Measurements from ENCODE around the gene RERE.
"Not testable (repeated sequence)": the region's sequence is repeated elsewhere in the genome, so short reads cannot be mapped to it uniquely, and the experiment has no call there.

The RERE gene

DNA sequence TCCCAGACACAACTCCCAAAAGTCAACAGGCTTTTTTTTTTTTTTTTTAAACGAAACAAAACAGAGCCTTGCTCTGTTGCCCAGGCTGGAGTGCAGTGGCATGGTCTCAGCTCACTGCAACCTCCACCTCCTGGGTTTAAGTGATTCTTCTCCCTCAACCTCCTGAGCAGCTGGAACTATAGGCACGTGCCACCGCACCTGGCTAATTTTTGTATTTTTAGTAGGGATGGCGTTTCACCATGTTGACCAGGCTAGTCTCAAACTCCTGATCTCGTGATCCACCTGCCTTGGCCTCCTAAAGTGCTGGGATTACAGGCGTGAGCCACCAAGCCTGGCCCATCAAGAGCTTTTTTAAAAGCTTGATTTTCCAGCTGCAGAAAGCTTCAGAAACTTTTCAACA is 437.1 kb downstream of the RERE start:
- not testable (repeated sequence) for DNase-seq (ENCODE audit: low spot score)

DNA sequence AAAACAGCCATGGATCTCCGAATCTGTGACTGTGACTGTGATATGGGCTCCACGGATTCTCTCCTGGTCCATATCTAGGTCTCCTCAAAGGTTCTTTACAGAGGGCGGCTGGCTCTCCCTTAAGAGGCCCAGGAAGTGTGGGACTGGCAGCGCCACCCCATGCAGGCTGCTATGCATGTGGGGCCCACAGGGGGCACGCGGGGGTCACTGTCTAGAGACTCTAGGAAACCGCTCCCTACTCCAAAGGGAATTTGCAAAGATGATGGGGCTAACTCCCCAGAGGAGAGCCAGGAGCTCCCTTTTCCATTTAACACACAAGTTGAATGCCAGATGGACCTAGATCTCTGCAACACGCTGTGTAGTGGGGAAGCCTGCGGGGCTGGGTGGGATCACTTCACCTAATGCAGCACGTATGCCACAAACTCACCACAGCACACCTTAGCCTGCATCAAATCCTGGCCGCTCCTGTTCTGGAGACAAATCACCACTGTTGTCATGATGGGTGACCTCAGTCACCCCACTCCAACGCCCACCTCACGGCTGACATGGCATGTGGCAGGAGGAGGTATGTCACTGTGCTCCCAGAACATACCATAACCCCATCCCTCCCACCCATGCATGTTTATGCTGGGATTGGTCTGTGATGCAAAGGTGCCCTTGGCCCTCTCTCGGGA is 437.8 kb downstream of the RERE start:
- DNase-seq (ENCODE audit: low spot score) = no peak

DNA sequence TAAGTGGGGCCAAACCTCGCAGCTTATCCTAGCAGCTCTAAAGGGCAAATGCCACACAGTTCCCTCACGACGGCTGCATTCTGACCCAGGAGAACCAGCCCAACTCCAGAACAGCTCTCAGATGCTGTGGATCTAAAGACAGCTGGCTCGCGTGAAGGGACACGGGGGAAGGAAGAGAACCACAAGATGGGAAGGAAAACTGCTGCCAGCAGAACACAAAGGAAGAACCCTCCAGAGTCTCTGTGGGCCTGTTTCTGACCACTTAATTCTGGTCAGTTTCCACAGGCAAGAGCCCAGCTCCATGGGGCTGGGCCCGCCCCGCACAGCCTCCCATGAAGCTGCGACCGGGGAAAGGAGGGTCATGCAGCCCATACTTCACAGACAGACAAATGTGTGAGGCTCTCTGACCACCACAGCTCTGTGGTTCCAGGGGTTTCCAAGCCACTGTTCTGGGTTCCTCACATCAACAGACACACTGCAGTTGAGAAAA is 438.4 kb downstream of the RERE start:
- DNase-seq (ENCODE audit: low spot score) = no peak

DNA sequence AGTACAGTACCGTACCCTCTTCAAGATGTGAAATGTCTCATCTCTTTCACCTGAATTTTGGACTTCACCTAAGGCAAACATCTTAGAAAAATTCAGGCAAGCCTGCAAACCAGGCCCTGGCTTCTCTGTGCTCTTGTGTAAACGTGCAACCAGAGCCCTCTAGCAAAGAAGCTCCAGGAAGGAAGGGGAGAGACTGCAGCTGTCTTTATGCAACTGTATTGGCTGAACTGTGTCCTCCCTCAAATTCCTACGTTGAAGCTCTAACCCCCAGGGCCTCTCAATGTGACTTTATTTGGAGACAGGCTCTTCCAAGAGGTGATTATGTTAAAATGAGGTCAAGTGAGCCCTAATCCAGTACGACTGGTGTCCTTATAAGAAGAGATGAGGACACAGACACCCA is 439.3 kb downstream of the RERE start:
- DNase-seq (ENCODE audit: low spot score) = no peak

- DNase-seq (ENCODE audit: low spot score) = no peak
Observed at GRCh38 chr1:8377271-8377981, 440.0 kb downstream of the RERE start.

DNA sequence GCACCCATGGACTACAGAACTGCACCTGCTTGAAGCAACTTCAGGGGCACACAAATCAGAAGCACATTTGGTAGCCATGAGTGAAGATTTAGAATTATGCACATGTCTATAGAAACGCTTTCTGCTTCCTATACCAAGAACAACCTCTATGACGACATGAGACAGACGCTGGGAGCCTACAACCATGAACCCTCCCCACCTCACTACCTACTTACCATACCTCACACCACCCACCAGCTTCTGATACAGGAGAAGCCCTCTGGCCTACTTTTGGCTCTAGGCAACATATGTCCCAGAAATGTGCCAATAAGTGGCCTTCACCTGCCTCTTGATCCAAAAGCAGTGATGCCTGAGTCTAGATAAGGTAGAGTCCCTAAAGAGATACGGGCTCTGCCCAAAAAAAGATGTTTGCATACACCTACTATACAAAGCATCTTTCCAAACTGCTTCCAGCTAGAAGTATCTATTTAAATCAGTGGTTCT is 441.0 kb downstream of the RERE start:
- DNase-seq (ENCODE audit: low spot score) = no peak

DNA sequence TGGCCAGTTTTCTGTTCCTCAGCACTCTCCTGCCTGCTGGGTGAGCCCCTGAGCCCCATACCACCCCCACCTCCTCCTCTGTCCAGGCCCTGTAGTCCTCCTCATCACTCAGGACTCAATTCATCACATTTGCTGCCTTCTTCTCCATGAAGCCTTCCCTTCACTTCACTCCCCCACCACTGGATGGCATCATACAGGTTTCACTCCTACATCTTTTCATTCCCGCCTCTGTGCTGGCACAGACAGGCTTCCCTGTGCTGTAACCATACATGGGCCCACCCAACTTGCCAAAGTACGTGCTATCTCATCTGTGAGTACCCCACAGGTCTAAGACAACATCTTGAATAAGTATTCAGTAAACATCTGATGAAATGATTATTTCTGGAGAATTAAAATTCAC is 442.6 kb downstream of the RERE start:
- DNase-seq (ENCODE audit: low spot score) = no peak

DNA sequence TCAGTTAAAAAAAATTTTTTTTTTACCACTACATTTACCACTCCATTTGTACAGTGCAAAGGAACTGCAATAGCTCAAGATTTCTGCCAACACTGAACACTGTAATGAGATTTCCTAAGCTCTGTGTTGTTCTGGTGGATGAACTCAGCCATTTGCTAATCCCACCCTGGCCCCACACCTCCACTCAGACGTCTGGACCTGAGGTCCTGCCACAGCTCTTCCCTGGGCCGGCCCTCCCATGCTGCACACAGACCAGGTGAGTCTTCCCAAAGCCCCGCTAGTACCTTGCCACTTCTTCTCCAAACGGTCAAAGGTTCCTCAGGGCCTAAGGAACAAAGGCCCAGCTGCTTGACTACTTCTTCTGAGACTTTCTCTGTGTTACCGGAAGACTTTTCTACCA is 443.1 kb downstream of the RERE start:
- no peak for DNase-seq (ENCODE audit: low spot score)

GRCh38 chr1:8373581-8374241 is 443.7 kb downstream of the RERE start:
- peak; percentile 69 for DNase-seq (ENCODE audit: low spot score)

DNA sequence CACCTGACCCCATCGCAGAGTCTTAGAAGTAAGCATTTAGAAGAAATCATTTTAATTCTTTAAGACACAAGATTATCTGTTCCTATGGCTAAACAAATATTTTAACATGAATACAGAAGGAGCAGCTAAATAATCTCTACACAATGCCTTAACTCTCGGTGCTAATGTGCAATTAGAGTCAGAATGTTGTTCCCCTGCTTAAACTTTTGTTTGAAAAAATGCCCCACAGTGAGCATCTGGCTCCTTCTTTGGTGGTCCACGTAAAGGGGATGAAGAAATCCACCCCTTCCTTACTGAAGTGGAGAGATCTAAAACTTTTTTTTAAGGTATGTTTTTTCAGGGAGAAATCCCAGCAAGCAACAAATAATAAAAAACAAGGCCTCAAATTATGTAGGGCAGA is 444.3 kb downstream of the RERE start:
- DNase-seq (ENCODE audit: low spot score) = no peak

- no peak for DNase-seq (ENCODE audit: low spot score)
Observed at GRCh38 chr1:8371372-8371991, 446.0 kb downstream of the RERE start.

- peak; percentile 79 for DNase-seq (ENCODE audit: low spot score)
Observed at GRCh38 chr1:8370905-8371315, 446.5 kb downstream of the RERE start.

DNA sequence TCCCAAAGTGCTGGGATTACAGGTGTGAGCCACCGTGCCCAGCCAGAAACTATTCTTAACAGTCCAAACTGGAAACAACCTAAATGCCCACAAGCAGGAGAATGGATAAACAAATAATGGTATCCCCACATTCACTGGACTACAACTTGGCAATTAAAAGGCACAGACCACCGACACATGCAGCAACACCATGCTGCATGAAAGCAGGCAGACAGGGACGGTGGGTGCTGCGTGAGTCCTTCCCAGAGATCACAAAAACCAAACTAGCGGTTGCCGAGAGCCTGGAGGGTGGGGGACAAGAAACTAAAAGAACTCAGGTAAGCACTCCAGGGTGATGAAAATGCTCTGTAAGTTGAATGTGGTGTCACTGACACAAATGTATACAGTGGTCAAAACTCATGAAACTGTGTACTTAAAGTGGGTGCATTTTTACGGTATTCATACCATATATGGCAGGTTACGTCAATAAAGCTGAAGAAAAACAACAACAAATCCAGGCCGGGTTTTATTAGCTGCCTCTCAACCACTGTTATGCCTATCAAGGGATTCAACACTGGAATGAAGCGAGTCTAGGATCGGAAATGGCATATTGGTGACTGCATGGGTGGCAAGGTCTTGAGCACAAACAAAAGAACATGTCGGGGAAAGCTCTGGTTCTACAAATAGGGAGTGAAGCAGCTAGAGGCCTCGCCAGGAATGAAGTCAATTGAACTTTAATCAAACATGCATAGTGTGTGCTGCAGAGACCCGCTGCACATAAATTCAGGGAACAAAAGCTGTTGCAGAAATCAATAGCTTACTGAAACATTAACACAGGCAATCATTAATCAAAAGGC is 447.2 kb downstream of the RERE start:
- no peak for DNase-seq (ENCODE audit: low spot score)

DNA sequence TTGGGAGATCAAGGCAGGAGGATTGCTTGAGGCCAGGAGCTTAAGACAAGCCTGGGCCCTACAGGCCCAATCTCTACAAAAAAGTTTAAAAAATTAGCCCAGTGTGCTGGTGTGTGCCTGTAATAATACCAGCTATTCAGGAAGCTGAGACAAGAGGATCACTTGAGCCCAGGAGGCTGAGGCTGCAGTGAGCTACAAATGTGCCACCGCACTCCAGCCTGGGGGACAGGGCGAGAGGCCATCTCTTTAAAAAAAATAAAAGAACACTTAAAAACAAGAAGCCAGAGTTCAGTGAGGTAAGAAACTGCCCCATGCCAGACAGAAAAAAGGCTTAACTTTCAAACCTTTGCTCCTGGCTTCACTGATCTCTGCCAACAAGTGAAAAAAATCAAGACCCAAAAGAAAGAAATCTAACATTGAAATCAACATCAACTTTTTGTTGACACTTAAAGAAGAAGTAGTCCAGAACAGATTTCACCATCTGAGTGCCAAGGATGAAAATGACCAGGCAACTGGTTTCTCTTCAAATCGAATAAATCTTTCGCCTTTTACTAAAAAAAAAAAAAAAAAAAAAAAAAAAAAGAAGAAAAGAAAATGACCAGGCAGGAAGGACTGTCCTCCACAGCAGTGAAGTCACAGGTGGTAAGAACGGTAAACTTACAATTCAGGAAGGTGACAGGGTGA is 448.3 kb downstream of the RERE start:
- DNase-seq (ENCODE audit: low spot score) = no peak

GRCh38 chr1:8367571-8368194 is 449.8 kb downstream of the RERE start:
- no peak for DNase-seq (ENCODE audit: low spot score)

DNA sequence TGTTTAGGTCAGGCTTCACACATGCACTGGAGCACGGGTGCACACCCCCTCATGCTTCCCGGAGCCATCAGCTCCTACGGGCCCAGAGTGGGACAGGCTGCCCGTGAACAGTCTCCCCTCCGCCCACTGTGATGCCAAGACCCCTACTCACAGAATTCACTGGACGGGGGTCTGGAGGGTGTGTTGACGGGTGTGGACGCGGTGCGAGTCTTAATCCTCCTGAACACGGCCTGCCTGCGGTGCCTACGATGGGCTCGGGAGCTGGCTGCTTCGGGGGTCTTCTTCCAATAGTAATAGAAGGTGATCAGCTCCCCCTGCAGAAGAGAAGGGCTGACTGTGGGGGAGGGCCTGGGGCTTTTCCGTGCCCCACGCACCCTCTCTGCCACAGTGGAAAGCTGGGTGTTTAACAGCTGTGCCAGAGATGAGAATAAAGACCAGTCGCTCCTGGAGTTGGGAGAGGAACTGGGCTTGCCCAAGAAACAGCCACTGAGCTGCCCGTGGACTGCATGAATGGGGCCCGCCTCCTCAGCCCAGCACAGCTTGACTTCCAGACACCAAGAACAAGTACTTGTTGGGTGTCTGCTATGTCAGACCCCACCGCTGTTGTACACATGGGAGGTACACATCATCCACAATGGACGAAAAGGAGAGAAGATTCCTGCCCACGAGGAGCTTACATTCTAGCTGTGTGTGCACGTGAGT is 451.6 kb downstream of the RERE start:
- DNase-seq (ENCODE audit: low spot score) = no peak

DNA sequence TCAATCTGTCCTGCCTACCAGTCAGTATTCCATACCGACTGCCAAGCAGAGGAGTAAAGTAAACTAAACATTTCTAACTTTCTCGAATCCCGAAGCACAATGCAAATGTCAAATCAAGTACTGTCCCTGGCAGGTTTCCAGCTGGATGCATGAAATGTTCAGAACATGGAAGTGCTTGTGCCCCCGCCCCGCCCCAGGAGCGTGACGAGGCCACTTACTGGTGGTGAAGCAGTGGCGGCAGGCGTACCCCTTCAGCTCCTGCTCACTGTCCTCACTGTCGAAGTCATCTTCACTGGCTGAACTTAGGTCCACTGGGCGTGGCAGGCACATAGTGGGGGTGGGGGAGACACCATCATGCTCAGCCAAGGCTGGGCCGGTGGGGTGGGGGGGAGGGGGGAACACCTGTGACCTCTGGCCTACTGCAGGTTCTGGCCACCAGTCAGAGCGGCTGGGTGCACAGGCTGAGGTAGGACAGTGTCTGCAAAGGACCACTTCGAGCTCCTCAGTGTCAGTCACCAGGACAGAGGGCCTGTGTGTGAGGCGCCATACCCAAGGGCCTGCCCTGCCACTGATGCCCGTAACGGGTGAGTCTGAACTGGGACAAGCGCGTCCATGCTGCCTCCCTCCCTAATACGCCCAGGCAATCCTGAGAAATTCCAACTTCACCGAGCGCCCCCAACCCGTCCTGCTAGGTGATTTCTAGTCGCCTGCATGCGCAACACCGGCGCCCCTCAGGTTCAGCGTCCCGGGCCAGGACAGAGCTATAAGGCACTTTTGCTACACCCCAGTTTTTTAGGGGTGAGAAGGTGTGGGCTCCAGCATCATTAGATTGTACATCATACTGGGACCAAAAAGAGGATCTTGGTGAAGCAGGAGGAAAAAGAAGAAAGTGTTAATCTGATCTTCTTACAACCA is 452.7 kb downstream of the RERE start:
- DNase-seq (ENCODE audit: low spot score) = no peak

DNA sequence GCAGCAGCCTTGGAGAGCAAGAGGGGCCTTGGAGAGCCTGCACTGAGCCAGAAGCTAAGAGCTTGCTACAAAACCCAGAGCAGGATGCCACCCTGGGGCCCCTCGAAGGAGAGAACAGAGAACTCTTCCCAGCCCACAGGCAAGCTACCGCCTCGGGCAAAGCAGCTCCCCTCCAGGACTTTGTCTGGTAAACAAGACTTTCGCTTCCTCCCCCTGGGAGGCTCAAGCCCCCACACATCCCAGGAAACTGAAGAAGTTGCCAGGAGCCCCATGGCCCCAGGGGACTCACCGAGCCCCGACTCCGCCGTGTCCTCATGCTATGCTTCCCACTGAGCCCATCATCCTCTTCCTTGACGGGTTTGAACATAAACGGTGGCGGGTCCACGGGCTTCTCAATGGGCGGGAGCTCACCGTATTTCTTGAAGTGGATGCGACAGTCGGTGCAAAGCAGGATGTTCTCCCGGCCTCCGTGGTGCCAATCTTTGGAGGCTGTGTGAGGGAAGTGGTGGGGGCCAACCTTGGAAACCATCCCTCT is 453.6 kb downstream of the RERE start:
- DNase-seq (ENCODE audit: low spot score) = no peak
